K562 (cell line): ENCODE data around the gene SYNPR.

Experiments used
- CTCF ChIP-seq, 3 experiments: IDR thresholded peaks in 2 of 3; conservative IDR thresholded peaks in 1 of 3; 2 replicates each; pipeline ENCODE4 v1.5.1; 2011 to 2012; ENCODE audit warnings: low read length in 3 of 3, mild to moderate bottlenecking in 3 of 3, control low read depth in 2 of 3, improper control_type of control experiment in 1 of 3, inconsistent platforms in 1 of 3, low read depth in 1 of 3, mixed read lengths in 1 of 3, moderate library complexity in 1 of 3; ENCODE audit not compliant: insufficient read depth in 2 of 3
- DIDO1 ChIP-seq: fragments of 450-650 bp; IDR thresholded peaks from 2 replicates; pipeline ENCODE4 v1.6.1; 2016; ENCODE audit warnings: low read depth, missing biosample characterization, missing genetic modification characterization
- FOXP4 ChIP-seq: sonication (generic); formaldehyde crosslinking; IDR thresholded peaks from 2 replicates; pipeline ENCODE4 v1.8.0; 2022; ENCODE audit warnings: mild to moderate bottlenecking, missing genetic modification reagents, borderline replicate concordance
- KLF1 ChIP-seq: fragments of 450-650 bp; IDR thresholded peaks from 2 replicates; pipeline ENCODE4 v1.6.1; 2016; ENCODE audit warnings: missing genetic modification characterization, missing compliant biosample characterization
- SETDB1 ChIP-seq: IDR thresholded peaks from one replicate; pipeline ENCODE4 v1.6.1; 2012; ENCODE audit warnings: low read length, control low read depth, inconsistent platforms
- TEAD4 ChIP-seq, 2 experiments: sonication (generic) in 1 of 2; formaldehyde crosslinking in 1 of 2; IDR thresholded peaks; 2 replicates each; pipeline versions ENCODE4 v1.6.1 to v1.8.0; 2012 to 2022; ENCODE audit warnings: borderline replicate concordance in 1 of 2, inconsistent platforms in 1 of 2, low read length in 1 of 2, mild to moderate bottlenecking in 1 of 2, missing genetic modification reagents in 1 of 2
- THRA ChIP-seq: fragments of 450-650 bp; IDR thresholded peaks from 2 replicates; pipeline ENCODE4 v1.6.1; 2017; ENCODE audit warnings: mild to moderate bottlenecking, moderate library complexity
- ZNF212 ChIP-seq: fragments of 450-650 bp; formaldehyde crosslinking; IDR thresholded peaks from 2 replicates; pipeline ENCODE4 v1.4.0; 2020; ENCODE audit warnings: mild to moderate bottlenecking

GRCh38 chr3:63538919-63539318 is 260.8 kb downstream of the SYNPR start:
- no peak for TF ChIP-seq TEAD4 (IDR thresholded peaks at IDR 0.05; ENCODE audit: low read length)
- no peak for TF ChIP-seq TEAD4 (CRISPR knock-in tag; IDR thresholded peaks at IDR 0.05; ENCODE audit: borderline replicate concordance)
- TF ChIP-seq KLF1 (tag) = no peak
- no peak for TF ChIP-seq FOXP4 (CRISPR knock-in tag)
- no peak for TF ChIP-seq ZNF212 (CRISPR knock-in tag)
- no peak for TF ChIP-seq THRA
- no peak for TF ChIP-seq DIDO1 (tag)
- no peak for TF ChIP-seq SETDB1
- TF ChIP-seq CTCF (IDR thresholded peaks at IDR 0.05 in 2 of 3, conservative IDR thresholded peaks at IDR 0.05 in 1 of 3; ENCODE audit: insufficient read depth in 2 of 3, low read depth in 1 of 3, low read length in 3 of 3) = no peak
